Chondrocyte (in vitro differentiated cells): ENCODE measurements around the gene COL15A1. TPM values are rescaled to one million over a fixed set of nuclear protein-coding genes. Genes with fewer than 3 reads are reported as not detected.

Source experiments
- DNase-seq: peaks from one replicate; pipeline ENCODE4 v3.0.0; 2021; ENCODE audit warnings: mixed read lengths, low spot score
- H3K27ac Mint-ChIP-seq: one replicate; pipeline ENCODE4 v1.8.0; 2021; ENCODE audit warnings: mild to moderate bottlenecking, moderate library complexity, mixed read lengths; ENCODE audit not compliant: unreplicated experiment
- H3K27me3 Mint-ChIP-seq: 2 replicates; pipeline ENCODE4 v1.8.0; 2021; ENCODE audit warnings: low read depth, mixed read lengths
- H3K36me3 Mint-ChIP-seq: 2 replicates; pipeline ENCODE4 v1.8.0; 2021; ENCODE audit warnings: low read depth, mixed read lengths
- H3K4me1 Mint-ChIP-seq: 2 replicates; pipeline ENCODE4 v1.8.0; 2021; ENCODE audit warnings: low read depth, mild to moderate bottlenecking, mixed read lengths
- H3K4me3 Mint-ChIP-seq: one replicate; pipeline ENCODE4 v1.8.0; 2021; ENCODE audit warnings: mild to moderate bottlenecking, moderate library complexity, mixed read lengths; ENCODE audit not compliant: unreplicated experiment
- H3K9me3 Mint-ChIP-seq: 2 replicates; pipeline ENCODE4 v1.8.0; 2021; ENCODE audit warnings: low read depth, mixed read lengths
- CTCF ChIP-seq: fragments of 200-600 bp; sonication (generic); IDR thresholded peaks from 2 replicates; pipeline ENCODE4 v1.5.0; 2021; ENCODE audit warnings: antibody characterized with exemption, mild to moderate bottlenecking, moderate library complexity
- total RNA-seq: library from RNA; stranded (reverse); gene quantifications from 3 replicates; pipeline ENCODE4 v1.2.1, GENCODE V29; 2021

The COL15A1 gene
- total RNA-seq, 1 donor from 2014 or later = 5.4 TPM

GRCh38 chr9:98974106-98974505, 30.4 kb downstream of the COL15A1 start:
- no peak for TF ChIP-seq CTCF
- H3K27ac Mint-ChIP-seq = no peak overlapping the region
- H3K36me3 Mint-ChIP-seq = no peaks in the 10 kb centered on the region
- H3K27me3 Mint-ChIP-seq = peaks cover 42% of the 10 kb centered on the region
- no peaks in the 10 kb centered on the region for H3K9me3 Mint-ChIP-seq
- DNase-seq = no peak
- no peak overlapping the region for H3K4me3 Mint-ChIP-seq
- H3K4me1 Mint-ChIP-seq = peaks cover 28% of the 10 kb centered on the region

GRCh38 chr9:98974554-98974953, 30.8 kb downstream of the COL15A1 start:
- no peaks in the 10 kb centered on the region for H3K9me3 Mint-ChIP-seq
- H3K4me1 Mint-ChIP-seq = peaks cover 28% of the 10 kb centered on the region
- no peak overlapping the region for H3K4me3 Mint-ChIP-seq
- no peak for DNase-seq
- no peaks in the 10 kb centered on the region for H3K36me3 Mint-ChIP-seq
- H3K27ac Mint-ChIP-seq = no peak overlapping the region
- H3K27me3 Mint-ChIP-seq = peaks cover 42% of the 10 kb centered on the region
- TF ChIP-seq CTCF = no peak

GRCh38 chr9:98974994-98975712, 31.4 kb downstream of the COL15A1 start:
- peaks cover 47% of the 10 kb centered on the region for H3K27me3 Mint-ChIP-seq
- no peak for DNase-seq
- H3K9me3 Mint-ChIP-seq = no peaks in the 10 kb centered on the region
- H3K27ac Mint-ChIP-seq = no peak overlapping the region
- peaks cover 29% of the 10 kb centered on the region for H3K4me1 Mint-ChIP-seq
- no peaks in the 10 kb centered on the region for H3K36me3 Mint-ChIP-seq
- peak; percentile 96 for TF ChIP-seq CTCF
- peak overlapping the region; percentile 36 for H3K4me3 Mint-ChIP-seq

GRCh38 chr9:98975838-98976237, 32.1 kb downstream of the COL15A1 start:
- Mint-ChIP-seq H3K36me3 (no peaks in the 10 kb centered on the region), H3K4me1 (peaks cover 32% of the 10 kb centered on the region), H3K4me3 (no peak overlapping the region), H3K9me3 (no peaks in the 10 kb centered on the region), H3K27ac (no peak overlapping the region), H3K27me3 (peaks cover 47% of the 10 kb centered on the region)
- DNase-seq = no peak
- TF ChIP-seq CTCF = no peak

GRCh38 chr9:98977246-98977714, 33.6 kb downstream of the COL15A1 start:
- TF ChIP-seq CTCF = no peak
- Mint-ChIP-seq H3K4me3 (no peak overlapping the region), H3K36me3 (no peaks in the 10 kb centered on the region), H3K9me3 (no peaks in the 10 kb centered on the region), H3K27ac (no peak overlapping the region), H3K4me1 (peaks cover 24% of the 10 kb centered on the region), H3K27me3 (peaks cover 40% of the 10 kb centered on the region)
- DNase-seq = no peak
